ENCODE results near the gene EIF2S1.

Gene EIF2S1

DNA sequence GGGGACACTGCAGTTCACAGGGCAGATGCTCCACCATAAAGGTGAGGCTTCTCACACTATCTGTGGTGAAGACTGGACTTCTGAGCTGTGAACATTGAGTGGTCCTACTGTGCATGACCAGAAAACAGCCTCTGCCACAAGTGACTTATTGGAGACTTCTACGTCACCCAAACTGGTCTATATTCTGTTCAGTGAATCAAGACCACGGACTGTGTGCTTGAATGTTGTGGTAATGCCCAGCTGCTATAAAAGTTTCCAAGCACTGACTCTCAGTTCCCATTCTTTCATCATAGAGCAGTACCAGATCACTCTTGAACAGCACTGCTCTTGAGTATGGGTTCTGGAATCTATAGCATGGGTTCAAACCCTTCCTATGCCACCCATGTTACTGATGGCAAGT lies 56.7 kb downstream of the EIF2S1 start:
- TF ChIP-seq MYC (IDR thresholded peaks at IDR 0.05; ENCODE audit: low read depth, low read length), result no peak
- TF ChIP-seq, protein P1, sequence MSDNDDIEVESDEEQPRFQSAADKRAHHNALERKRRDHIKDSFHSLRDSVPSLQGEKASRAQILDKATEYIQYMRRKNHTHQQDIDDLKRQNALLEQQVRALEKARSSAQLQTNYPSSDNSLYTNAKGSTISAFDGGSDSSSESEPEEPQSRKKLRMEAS (IDR thresholded peaks at IDR 0.05; ENCODE audit: low read depth, low read length), result no peak
- no peak for TF ChIP-seq POLR2A (IDR thresholded peaks at IDR 0.05; ENCODE audit: extremely low read depth, insufficient read length)
- TF ChIP-seq, protein P2, sequence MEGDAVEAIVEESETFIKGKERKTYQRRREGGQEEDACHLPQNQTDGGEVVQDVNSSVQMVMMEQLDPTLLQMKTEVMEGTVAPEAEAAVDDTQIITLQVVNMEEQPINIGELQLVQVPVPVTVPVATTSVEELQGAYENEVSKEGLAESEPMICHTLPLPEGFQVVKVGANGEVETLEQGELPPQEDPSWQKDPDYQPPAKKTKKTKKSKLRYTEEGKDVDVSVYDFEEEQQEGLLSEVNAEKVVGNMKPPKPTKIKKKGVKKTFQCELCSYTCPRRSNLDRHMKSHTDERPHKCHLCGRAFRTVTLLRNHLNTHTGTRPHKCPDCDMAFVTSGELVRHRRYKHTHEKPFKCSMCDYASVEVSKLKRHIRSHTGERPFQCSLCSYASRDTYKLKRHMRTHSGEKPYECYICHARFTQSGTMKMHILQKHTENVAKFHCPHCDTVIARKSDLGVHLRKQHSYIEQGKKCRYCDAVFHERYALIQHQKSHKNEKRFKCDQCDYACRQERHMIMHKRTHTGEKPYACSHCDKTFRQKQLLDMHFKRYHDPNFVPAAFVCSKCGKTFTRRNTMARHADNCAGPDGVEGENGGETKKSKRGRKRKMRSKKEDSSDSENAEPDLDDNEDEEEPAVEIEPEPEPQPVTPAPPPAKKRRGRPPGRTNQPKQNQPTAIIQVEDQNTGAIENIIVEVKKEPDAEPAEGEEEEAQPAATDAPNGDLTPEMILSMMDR (IDR thresholded peaks at IDR 0.05; ENCODE audit: low read depth, low read length), result no peak
- no peak overlapping the region for H3K4me3 ChIP-seq (ENCODE audit: low read depth, low read length)
- no peak for DNase-seq (ENCODE audit: low read depth)

DNA sequence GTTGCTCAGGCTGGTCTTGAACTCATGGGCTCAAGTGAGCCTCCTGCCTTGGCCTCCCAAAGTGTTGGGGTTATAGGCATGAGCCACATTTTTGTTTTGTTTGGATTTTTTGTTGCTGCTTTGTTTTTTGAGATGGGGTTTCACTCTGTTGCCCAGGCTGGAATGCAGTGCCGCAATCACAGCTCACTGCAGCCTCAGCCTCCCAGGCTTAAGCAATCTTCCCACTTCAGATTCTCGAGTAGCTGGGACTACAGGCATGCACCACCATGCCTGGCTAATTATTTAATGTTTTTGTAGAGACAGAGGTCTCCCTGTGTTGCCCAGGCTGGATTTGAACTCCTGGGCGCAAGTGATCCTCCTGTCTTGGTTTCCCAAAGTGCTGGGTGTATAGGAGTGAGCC lies 57.5 kb downstream of the EIF2S1 start:
- DNase-seq (ENCODE audit: low read depth), result no peak
- TF ChIP-seq MYC (IDR thresholded peaks at IDR 0.05; ENCODE audit: low read depth, low read length) (no peak), POLR2A (IDR thresholded peaks at IDR 0.05; ENCODE audit: extremely low read depth, insufficient read length) (no peak)
- TF ChIP-seq, protein P1 (IDR thresholded peaks at IDR 0.05; ENCODE audit: low read depth, low read length), result no peak
- TF ChIP-seq, protein P2 (IDR thresholded peaks at IDR 0.05; ENCODE audit: low read depth, low read length), result no peak
- no peak overlapping the region for H3K4me3 ChIP-seq (ENCODE audit: low read depth, low read length)

DNA sequence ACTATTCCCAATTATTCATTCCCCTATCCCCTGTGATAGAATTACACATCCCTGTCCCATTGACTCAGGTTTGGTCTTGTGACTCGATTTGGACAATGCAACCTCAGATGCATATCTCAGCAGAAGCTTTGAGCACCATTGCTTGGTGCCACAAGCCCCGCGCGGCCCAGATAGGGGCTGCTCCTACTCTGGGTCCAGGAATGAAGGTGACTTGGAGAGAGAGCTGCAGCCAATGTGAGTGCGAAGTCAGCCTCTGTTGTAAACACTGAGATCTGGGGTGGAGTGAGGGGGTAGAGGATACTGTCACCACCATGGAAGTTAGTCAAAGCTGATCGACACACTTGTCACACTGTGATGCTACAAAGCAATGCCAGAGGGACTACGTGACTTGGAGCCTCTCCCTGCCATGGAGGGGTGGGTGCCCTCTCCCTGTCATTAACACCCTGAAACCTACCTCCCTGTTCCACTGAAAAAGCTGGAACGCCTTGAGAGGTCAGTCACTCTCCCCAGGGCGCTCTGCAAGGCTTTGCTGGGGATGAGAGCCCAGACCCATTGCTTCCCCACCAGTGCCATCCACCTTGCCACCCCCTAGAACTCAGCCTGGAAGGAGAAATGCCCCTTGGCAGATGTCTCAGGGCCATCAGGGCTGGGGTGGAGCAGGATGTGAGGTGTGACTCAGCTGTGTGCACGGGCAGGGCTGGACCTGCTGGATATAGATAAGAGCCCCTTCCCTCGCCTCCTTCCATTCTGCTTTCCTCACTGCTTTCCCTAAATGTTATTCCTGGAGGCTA lies 58.5 kb downstream of the EIF2S1 start:
- H3K4me3 ChIP-seq (ENCODE audit: low read depth, low read length), result no peak overlapping the region
- no peak for DNase-seq (ENCODE audit: low read depth)
- TF ChIP-seq, protein P1 (IDR thresholded peaks at IDR 0.05; ENCODE audit: low read depth, low read length), result no peak
- TF ChIP-seq MYC (IDR thresholded peaks at IDR 0.05; ENCODE audit: low read depth, low read length) (no peak), POLR2A (IDR thresholded peaks at IDR 0.05; ENCODE audit: extremely low read depth, insufficient read length) (no peak)
- TF ChIP-seq, protein P2 (IDR thresholded peaks at IDR 0.05; ENCODE audit: low read depth, low read length), result no peak

DNA sequence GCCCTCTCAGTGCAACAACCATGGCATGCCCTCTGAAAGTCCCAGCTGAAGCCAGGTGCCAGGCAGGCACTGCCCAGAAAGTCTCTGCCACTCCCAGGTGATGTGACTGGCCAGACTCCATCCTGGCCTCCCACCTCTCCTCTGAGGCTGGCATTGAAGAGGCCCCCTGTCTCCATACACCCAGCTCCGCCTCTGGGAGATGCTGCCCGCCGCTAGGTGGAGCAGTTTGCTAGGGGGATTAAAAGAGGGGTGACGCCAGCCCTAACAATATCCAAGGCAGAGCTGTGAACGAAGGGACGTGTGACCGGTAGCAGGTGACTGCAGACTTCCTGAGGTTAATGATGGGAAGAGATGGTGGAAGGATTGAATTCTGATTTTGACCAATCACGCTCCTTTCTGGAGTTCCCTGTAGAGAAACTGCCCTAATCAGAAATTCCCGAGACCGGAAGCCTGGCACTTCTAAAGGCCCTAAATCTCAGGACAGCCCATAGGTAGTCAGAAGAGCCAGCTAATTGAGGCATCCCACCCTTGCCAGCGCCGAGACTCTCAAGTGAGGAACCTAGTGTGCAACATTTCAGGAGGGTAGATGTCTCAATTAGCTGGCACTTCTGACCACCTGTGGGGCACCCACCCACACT lies 60.1 kb downstream of the EIF2S1 start:
- peak; percentile 62 for DNase-seq (ENCODE audit: low read depth)
- TF ChIP-seq POLR2A (IDR thresholded peaks at IDR 0.05; ENCODE audit: extremely low read depth, insufficient read length), result no peak
- TF ChIP-seq, protein P2 (IDR thresholded peaks at IDR 0.05; ENCODE audit: low read depth, low read length), result peak; percentile 73
- TF ChIP-seq MYC (IDR thresholded peaks at IDR 0.05; ENCODE audit: low read depth, low read length), result no peak
- TF ChIP-seq, protein P1 (IDR thresholded peaks at IDR 0.05; ENCODE audit: low read depth, low read length), result no peak
- H3K4me3 ChIP-seq (ENCODE audit: low read depth, low read length), result no peak overlapping the region

DNA sequence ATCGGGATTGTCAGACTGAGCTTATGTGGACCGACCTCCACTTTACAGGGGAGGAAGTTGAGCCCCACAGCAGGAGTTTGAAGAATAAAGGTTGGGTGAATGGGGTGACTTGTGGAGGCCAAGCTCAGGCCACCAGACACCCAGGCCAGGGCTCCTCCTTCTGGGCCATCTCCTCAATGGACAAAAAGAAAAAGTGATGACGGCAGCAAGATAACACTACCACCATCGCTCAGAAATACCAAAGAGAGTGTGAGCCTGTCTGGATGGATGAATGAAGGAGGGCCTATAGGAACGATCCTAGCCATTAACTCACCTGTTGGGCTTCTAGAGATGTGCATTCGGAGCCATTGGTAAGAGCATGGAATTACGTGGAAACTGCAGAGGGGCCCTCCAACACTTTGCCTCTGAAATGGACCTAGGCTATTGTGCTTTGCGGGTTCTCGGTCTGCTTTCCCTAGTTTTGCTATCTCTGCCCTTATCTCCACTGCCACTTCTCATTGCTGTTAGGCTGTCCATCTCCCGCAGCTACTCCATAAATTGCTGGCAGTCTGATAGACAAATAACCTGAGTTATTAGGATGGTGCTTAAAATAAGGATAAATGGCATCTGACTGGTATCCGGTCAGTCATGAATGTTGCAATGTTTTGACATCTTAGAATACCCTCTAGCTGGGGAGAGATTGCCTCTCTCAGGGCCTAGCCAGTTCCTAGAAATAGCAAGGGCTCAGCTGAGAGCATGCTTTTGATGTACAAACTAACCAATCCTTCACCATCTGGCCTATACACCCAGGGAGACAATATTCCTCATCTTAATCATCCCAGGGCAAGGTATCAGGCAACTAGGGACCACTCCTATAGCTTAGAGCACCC lies 61.5 kb downstream of the EIF2S1 start:
- no peak for DNase-seq (ENCODE audit: low read depth)
- TF ChIP-seq POLR2A (IDR thresholded peaks at IDR 0.05; ENCODE audit: extremely low read depth, insufficient read length) (no peak), MYC (IDR thresholded peaks at IDR 0.05; ENCODE audit: low read depth, low read length) (no peak)
- TF ChIP-seq, protein P2 (IDR thresholded peaks at IDR 0.05; ENCODE audit: low read depth, low read length), result no peak
- TF ChIP-seq, protein P1 (IDR thresholded peaks at IDR 0.05; ENCODE audit: low read depth, low read length), result no peak
- H3K4me3 ChIP-seq (ENCODE audit: low read depth, low read length), result no peak overlapping the region

Measured in NB4 (cell line).